Cardiac muscle cell (in vitro differentiated cells and primary cell): ENCODE results near the gene UNC5C. TPM values are rescaled to one million over a fixed set of nuclear protein-coding genes. Genes with fewer than 3 reads are reported as not detected.

Experiments used
- DNase-seq, 2 donors: peaks; one replicate each; pipeline versions ENCODE4 v3.0.0 to v3.0.0-alpha.2; 2010 to 2017; ENCODE audit warnings: low read depth in 1 of 2, low spot score in 1 of 2
- H3K27ac ChIP-seq: fragments of 200-600 bp; sonication (generic); 2 replicates; pipeline ENCODE4 v1.5.1; 2016
- H3K27me3 ChIP-seq: fragments of 200-600 bp; sonication (generic); 2 replicates; pipeline ENCODE4 v1.6.0; 2016; ENCODE audit warnings: control low read depth
- H3K36me3 ChIP-seq: fragments of 200-600 bp; sonication (generic); 2 replicates; pipeline ENCODE4 v1.5.1; 2016; ENCODE audit warnings: control low read depth
- H3K4me1 ChIP-seq: fragments of 200-600 bp; sonication (generic); 2 replicates; pipeline ENCODE4 v1.8.1; 2017; ENCODE audit warnings: low read depth, mild to moderate bottlenecking, mixed run types
- H3K4me3 ChIP-seq: fragments of 200-600 bp; sonication (generic); 2 replicates; pipeline ENCODE4 v1.5.1; 2016; ENCODE audit warnings: mild to moderate bottlenecking
- H3K9me3 ChIP-seq: fragments of 200-600 bp; sonication (generic); 2 replicates; pipeline ENCODE4 v1.5.1; 2017; ENCODE audit warnings: low read depth, mild to moderate bottlenecking, control low read depth
- CTCF ChIP-seq: IDR thresholded peaks from 2 replicates; pipeline ENCODE4 v1.5.1; 2012; ENCODE audit warnings: low read depth, mild to moderate bottlenecking, low read length
- polyA plus RNA-seq: library from polyadenylated mRNA; unstranded; fragments of >200 nt; fragmentation: Nextera tagmentation; extraction: Ambion mirVana; gene quantifications from 2 replicates; pipeline ENCODE4 v1.2.1, GENCODE V29; 2016
- total RNA-seq: library from RNA; depleted of rRNA; stranded (reverse); fragments of >200 nt; gene quantifications from 2 replicates; pipeline ENCODE4 v1.2.3, GENCODE V29; 2016

The UNC5C gene
- total and polyA plus RNA-seq, 2 experiments from 2014 or later: 13.4 to 28.4 TPM

GRCh38 chr4:95264843-95265242 is 283.9 kb downstream of the UNC5C start:
- DNase-seq: no peak
- Histone ChIP-seq H3K27me3 (no peaks in the 10 kb centered on the region), H3K9me3 (no peaks in the 10 kb centered on the region), H3K36me3 (no peaks in the 10 kb centered on the region), H3K27ac (no peak overlapping the region), H3K4me1 (peaks cover 7% of the 10 kb centered on the region), H3K4me3 (no peak overlapping the region)
- no peak for TF ChIP-seq CTCF

- Histone ChIP-seq H3K27me3 (no peaks in the 10 kb centered on the region), H3K4me1 (peaks cover 7% of the 10 kb centered on the region), H3K36me3 (no peaks in the 10 kb centered on the region), H3K4me3 (no peak overlapping the region), H3K27ac (no peak overlapping the region), H3K9me3 (no peaks in the 10 kb centered on the region)
- no peak for TF ChIP-seq CTCF
- DNase-seq: no peak
Observed at GRCh38 chr4:95263960-95264359, 284.8 kb downstream of the UNC5C start.

- Histone ChIP-seq H3K4me1 (peaks cover 7% of the 10 kb centered on the region), H3K36me3 (no peaks in the 10 kb centered on the region), H3K9me3 (no peaks in the 10 kb centered on the region), H3K27ac (no peak overlapping the region), H3K27me3 (no peaks in the 10 kb centered on the region), H3K4me3 (no peak overlapping the region)
- DNase-seq: no peak
- no peak for TF ChIP-seq CTCF
Observed at GRCh38 chr4:95263391-95263790, 285.4 kb downstream of the UNC5C start.

GRCh38 chr4:95256108-95256835 is 292.5 kb downstream of the UNC5C start:
- TF ChIP-seq CTCF: no peak
- H3K27ac ChIP-seq: no peak overlapping the region
- DNase-seq: peak in 1 of 2 donors; percentile 31
- peaks cover 14% of the 10 kb centered on the region for H3K4me1 ChIP-seq
- no peaks in the 10 kb centered on the region for H3K36me3 ChIP-seq
- H3K4me3 ChIP-seq: no peak overlapping the region
- H3K9me3 ChIP-seq: no peaks in the 10 kb centered on the region
- no peaks in the 10 kb centered on the region for H3K27me3 ChIP-seq

GRCh38 chr4:95255396-95256107 is 293.2 kb downstream of the UNC5C start:
- Histone ChIP-seq H3K4me3 (no peak overlapping the region), H3K27ac (no peak overlapping the region), H3K36me3 (no peaks in the 10 kb centered on the region), H3K27me3 (no peaks in the 10 kb centered on the region), H3K9me3 (no peaks in the 10 kb centered on the region), H3K4me1 (peaks cover 17% of the 10 kb centered on the region)
- TF ChIP-seq CTCF: no peak
- peak in 1 of 2 donors; percentile 84 for DNase-seq
